ENCODE results near the gene HDAC5.

DNA sequence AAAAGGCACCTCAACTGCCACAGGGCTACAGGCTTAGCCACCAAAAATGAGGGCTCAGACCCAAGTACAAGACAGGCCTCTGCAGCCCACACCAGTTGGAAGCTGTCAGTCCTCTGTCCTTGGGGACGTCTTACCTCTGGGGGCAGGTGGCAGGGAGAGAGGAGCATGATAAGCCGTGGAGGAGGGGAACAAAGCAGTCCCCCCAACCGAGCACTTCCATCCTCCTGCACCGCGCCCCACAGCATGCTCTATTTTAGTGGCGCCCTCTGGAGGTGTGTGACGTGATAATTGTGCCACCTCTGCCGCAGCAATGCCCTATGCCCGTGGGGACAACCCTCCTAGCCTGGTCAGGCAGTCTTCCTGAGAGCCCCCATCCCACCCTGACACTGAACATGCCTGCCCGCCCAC, 39.3 kb downstream of the HDAC5 start:
- TF ChIP-seq, protein P1, sequence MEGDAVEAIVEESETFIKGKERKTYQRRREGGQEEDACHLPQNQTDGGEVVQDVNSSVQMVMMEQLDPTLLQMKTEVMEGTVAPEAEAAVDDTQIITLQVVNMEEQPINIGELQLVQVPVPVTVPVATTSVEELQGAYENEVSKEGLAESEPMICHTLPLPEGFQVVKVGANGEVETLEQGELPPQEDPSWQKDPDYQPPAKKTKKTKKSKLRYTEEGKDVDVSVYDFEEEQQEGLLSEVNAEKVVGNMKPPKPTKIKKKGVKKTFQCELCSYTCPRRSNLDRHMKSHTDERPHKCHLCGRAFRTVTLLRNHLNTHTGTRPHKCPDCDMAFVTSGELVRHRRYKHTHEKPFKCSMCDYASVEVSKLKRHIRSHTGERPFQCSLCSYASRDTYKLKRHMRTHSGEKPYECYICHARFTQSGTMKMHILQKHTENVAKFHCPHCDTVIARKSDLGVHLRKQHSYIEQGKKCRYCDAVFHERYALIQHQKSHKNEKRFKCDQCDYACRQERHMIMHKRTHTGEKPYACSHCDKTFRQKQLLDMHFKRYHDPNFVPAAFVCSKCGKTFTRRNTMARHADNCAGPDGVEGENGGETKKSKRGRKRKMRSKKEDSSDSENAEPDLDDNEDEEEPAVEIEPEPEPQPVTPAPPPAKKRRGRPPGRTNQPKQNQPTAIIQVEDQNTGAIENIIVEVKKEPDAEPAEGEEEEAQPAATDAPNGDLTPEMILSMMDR (conservative IDR thresholded peaks at IDR 0.05; ENCODE audit: low read length) = peak; percentile 69
- TF ChIP-seq EZH2phosphoT487 (IDR thresholded peaks at IDR 0.05; ENCODE audit: borderline replicate concordance, low read depth, low read length) = no peak

Data from OCI-LY7 (cell line).